Activated naive CD8-positive, alpha-beta T cell (primary cell): ENCODE results near the gene SEPTIN8.

Experiments used
- H3K27ac Mint-ChIP-seq: one replicate; pipeline ENCODE4 v1.8.0; 2021; ENCODE audit warnings: mixed read lengths
- H3K27me3 Mint-ChIP-seq: one replicate; pipeline ENCODE4 v1.8.0; 2021; ENCODE audit warnings: mixed read lengths
- H3K36me3 Mint-ChIP-seq: one replicate; pipeline ENCODE4 v1.8.0; 2021; ENCODE audit warnings: mixed read lengths
- H3K4me1 Mint-ChIP-seq: one replicate; pipeline ENCODE4 v1.8.0; 2021; ENCODE audit warnings: low read depth, mixed read lengths
- H3K4me3 Mint-ChIP-seq: one replicate; pipeline ENCODE4 v1.8.0; 2021; ENCODE audit warnings: mild to moderate bottlenecking, mixed read lengths
- H3K9me3 Mint-ChIP-seq: one replicate; pipeline ENCODE4 v1.8.0; 2021; ENCODE audit warnings: low read depth, mixed read lengths

SEPTIN8 gene

GRCh38 chr5:132778856-132779255, 1.8 kb upstream of the SEPTIN8 start:
- Mint-ChIP-seq H3K27me3 (peaks cover 14% of the 10 kb centered on the region), H3K36me3 (no peaks in the 10 kb centered on the region), H3K9me3 (no peaks in the 10 kb centered on the region), H3K4me3 (peak overlapping the region; percentile 6), H3K27ac (no peak overlapping the region), H3K4me1 (peaks cover 23% of the 10 kb centered on the region)

- Mint-ChIP-seq H3K27me3 (peaks cover 13% of the 10 kb centered on the region), H3K36me3 (no peaks in the 10 kb centered on the region), H3K4me1 (peaks cover 23% of the 10 kb centered on the region), H3K27ac (peak overlapping the region; percentile 78), H3K9me3 (no peaks in the 10 kb centered on the region), H3K4me3 (peak overlapping the region; percentile 82)
These were observed 1.1 kb upstream of the SEPTIN8 start for GRCh38 chr5:132778129-132778528.

- Mint-ChIP-seq H3K4me1 (peaks cover 23% of the 10 kb centered on the region), H3K27ac (no peak overlapping the region), H3K36me3 (no peaks in the 10 kb centered on the region), H3K4me3 (no peak overlapping the region), H3K9me3 (no peaks in the 10 kb centered on the region), H3K27me3 (peaks cover 10% of the 10 kb centered on the region)
These were observed 166 bp downstream of the SEPTIN8 start for GRCh38 chr5:132776938-132777208.

- Mint-ChIP-seq H3K27me3 (peaks cover 9% of the 10 kb centered on the region), H3K36me3 (no peaks in the 10 kb centered on the region), H3K4me3 (peak overlapping the region; percentile 63), H3K9me3 (no peaks in the 10 kb centered on the region), H3K27ac (no peak overlapping the region), H3K4me1 (peaks cover 21% of the 10 kb centered on the region)
These were observed 705 bp downstream of the SEPTIN8 start for GRCh38 chr5:132776131-132776937.

- no peaks in the 10 kb centered on the region for H3K9me3 Mint-ChIP-seq
- peaks cover 17% of the 10 kb centered on the region for H3K4me1 Mint-ChIP-seq
- H3K27ac Mint-ChIP-seq, result no peak overlapping the region
- no peaks in the 10 kb centered on the region for H3K36me3 Mint-ChIP-seq
- H3K27me3 Mint-ChIP-seq, result peaks cover 9% of the 10 kb centered on the region
- peak overlapping the region; percentile 63 for H3K4me3 Mint-ChIP-seq
These were observed 1.5 kb downstream of the SEPTIN8 start for GRCh38 chr5:132775476-132775961.

- Mint-ChIP-seq H3K27me3 (peaks cover 9% of the 10 kb centered on the region), H3K9me3 (no peaks in the 10 kb centered on the region), H3K4me3 (no peak overlapping the region), H3K4me1 (peaks cover 12% of the 10 kb centered on the region), H3K27ac (no peak overlapping the region), H3K36me3 (no peaks in the 10 kb centered on the region)
These were observed 2.1 kb downstream of the SEPTIN8 start for GRCh38 chr5:132774896-132775295.

- Mint-ChIP-seq H3K4me3 (no peak overlapping the region), H3K9me3 (no peaks in the 10 kb centered on the region), H3K4me1 (peaks cover 9% of the 10 kb centered on the region), H3K27me3 (peaks cover 8% of the 10 kb centered on the region), H3K36me3 (no peaks in the 10 kb centered on the region), H3K27ac (no peak overlapping the region)
These were observed 2.6 kb downstream of the SEPTIN8 start for GRCh38 chr5:132774406-132774805.

- Mint-ChIP-seq H3K4me1 (peaks cover 7% of the 10 kb centered on the region), H3K4me3 (no peak overlapping the region), H3K27me3 (peaks cover 6% of the 10 kb centered on the region), H3K9me3 (no peaks in the 10 kb centered on the region), H3K27ac (no peak overlapping the region), H3K36me3 (no peaks in the 10 kb centered on the region)
These were observed 3.3 kb downstream of the SEPTIN8 start for GRCh38 chr5:132773601-132774355.

- Mint-ChIP-seq H3K27ac (no peak overlapping the region), H3K4me3 (no peak overlapping the region), H3K9me3 (no peaks in the 10 kb centered on the region), H3K4me1 (peaks cover 3% of the 10 kb centered on the region), H3K27me3 (peaks cover 3% of the 10 kb centered on the region), H3K36me3 (no peaks in the 10 kb centered on the region)
These were observed 3.9 kb downstream of the SEPTIN8 start for GRCh38 chr5:132773114-132773513.

GRCh38 chr5:132772291-132773070, 4.6 kb downstream of the SEPTIN8 start:
- Mint-ChIP-seq H3K4me1 (no peaks in the 10 kb centered on the region), H3K27ac (no peak overlapping the region), H3K9me3 (no peaks in the 10 kb centered on the region), H3K4me3 (no peak overlapping the region), H3K27me3 (no peaks in the 10 kb centered on the region), H3K36me3 (no peaks in the 10 kb centered on the region)

- H3K4me1 Mint-ChIP-seq, result no peaks in the 10 kb centered on the region
- H3K4me3 Mint-ChIP-seq, result no peak overlapping the region
- no peaks in the 10 kb centered on the region for H3K9me3 Mint-ChIP-seq
- H3K27me3 Mint-ChIP-seq, result no peaks in the 10 kb centered on the region
- H3K36me3 Mint-ChIP-seq, result no peaks in the 10 kb centered on the region
- H3K27ac Mint-ChIP-seq, result no peak overlapping the region
These were observed 5.5 kb downstream of the SEPTIN8 start for GRCh38 chr5:132771503-132771998.

- H3K36me3 Mint-ChIP-seq, result no peaks in the 10 kb centered on the region
- no peak overlapping the region for H3K27ac Mint-ChIP-seq
- H3K4me3 Mint-ChIP-seq, result no peak overlapping the region
- H3K4me1 Mint-ChIP-seq, result no peaks in the 10 kb centered on the region
- H3K27me3 Mint-ChIP-seq, result no peaks in the 10 kb centered on the region
- H3K9me3 Mint-ChIP-seq, result no peaks in the 10 kb centered on the region
These were observed 6.4 kb downstream of the SEPTIN8 start for GRCh38 chr5:132770476-132771159.

GRCh38 chr5:132768485-132768868, 8.6 kb downstream of the SEPTIN8 start:
- Mint-ChIP-seq H3K9me3 (no peaks in the 10 kb centered on the region), H3K4me3 (no peak overlapping the region), H3K4me1 (no peaks in the 10 kb centered on the region), H3K36me3 (no peaks in the 10 kb centered on the region), H3K27ac (no peak overlapping the region), H3K27me3 (no peaks in the 10 kb centered on the region)

- Mint-ChIP-seq H3K4me3 (no peak overlapping the region), H3K4me1 (no peaks in the 10 kb centered on the region), H3K9me3 (no peaks in the 10 kb centered on the region), H3K36me3 (no peaks in the 10 kb centered on the region), H3K27ac (no peak overlapping the region), H3K27me3 (no peaks in the 10 kb centered on the region)
These were observed 9.9 kb downstream of the SEPTIN8 start for GRCh38 chr5:132767150-132767549.

- Mint-ChIP-seq H3K27ac (no peak overlapping the region), H3K4me1 (no peaks in the 10 kb centered on the region), H3K27me3 (no peaks in the 10 kb centered on the region), H3K4me3 (no peak overlapping the region), H3K36me3 (no peaks in the 10 kb centered on the region), H3K9me3 (no peaks in the 10 kb centered on the region)
These were observed 10.3 kb downstream of the SEPTIN8 start for GRCh38 chr5:132766806-132767055.
